Breast epithelium (tissue), 4 donors: ENCODE results near the gene C12orf56. TPM values are rescaled to one million over a fixed set of nuclear protein-coding genes. Genes with fewer than 3 reads are reported as not detected.

Source experiments
- DNase-seq, 2 donors: peaks; one replicate each; pipeline ENCODE4 v3.0.0-alpha.2; 2019; ENCODE audit warnings: low spot score in 2 of 2
- H3K27ac ChIP-seq, 2 donors: fragments of 200-600 bp; sonication (generic) in 1 of 2; one replicate each; pipeline ENCODE4 v1.5.1; 2016 to 2019; ENCODE audit warnings: mild to moderate bottlenecking in 1 of 2
- H3K27me3 ChIP-seq, 2 donors: fragments of 200-600 bp; sonication (generic) in 1 of 2; one replicate each; pipeline versions ENCODE4 v1.5.1 to v1.6.0; 2017 to 2019; ENCODE audit warnings: control low read depth in 1 of 2, mild to moderate bottlenecking in 1 of 2
- H3K36me3 ChIP-seq: fragments of 200-600 bp; one replicate; pipeline ENCODE4 v1.5.1; 2019
- H3K4me1 ChIP-seq, 2 donors: fragments of 200-600 bp; sonication (generic); one replicate each; pipeline ENCODE4 v1.5.1; 2016 to 2019; ENCODE audit warnings: control low read depth in 1 of 2
- H3K4me3 ChIP-seq, 3 donors: fragments of 200-600 bp; sonication (generic); 1 replicate in 2 of 3; 2 replicates in 1 of 3; pipeline ENCODE4 v1.5.1; 2016 to 2019; ENCODE audit warnings: mild to moderate bottlenecking in 3 of 3, moderate library complexity in 2 of 3
- H3K9me3 ChIP-seq, 2 donors: fragments of 200-600 bp; sonication (generic) in 1 of 2; one replicate each; pipeline ENCODE4 v1.5.1; 2016 to 2019; ENCODE audit warnings: control low read depth in 1 of 2
- POLR2A ChIP-seq: fragments of 450-650 bp; IDR thresholded peaks from one replicate; pipeline ENCODE4 v1.6.1; 2016; ENCODE audit warnings: antibody characterized with exemption, mild to moderate bottlenecking, moderate library complexity
- POLR2AphosphoS5 ChIP-seq, 3 donors: sonication (generic); formaldehyde crosslinking; IDR thresholded peaks; one replicate each; pipeline ENCODE4 v1.6.1; 2017; ENCODE audit warnings: antibody characterized with exemption in 3 of 3
- intact Hi-C: fragments of 100-400 bp; cut with DNase I; formaldehyde crosslinking; loops from one replicate; pipeline ENCODE4 v1.15.1; 2023; ENCODE audit warnings: low total_unique reads
- total RNA-seq, 3 donors: library from RNA; depleted of rRNA; stranded (reverse); fragments of >200 nt; gene quantifications; one replicate each; pipeline ENCODE4 v1.1.0, GENCODE V29; 2016
- TF ChIP-seq, protein P1 (sequence below), 3 donors: fragments of 450-650 bp; IDR thresholded peaks; one replicate each; pipeline ENCODE4 v1.5.1; 2016 to 2017; ENCODE audit warnings: antibody characterized with exemption in 3 of 3, mild to moderate bottlenecking in 3 of 3, moderate library complexity in 3 of 3

Gene C12orf56, protein sequence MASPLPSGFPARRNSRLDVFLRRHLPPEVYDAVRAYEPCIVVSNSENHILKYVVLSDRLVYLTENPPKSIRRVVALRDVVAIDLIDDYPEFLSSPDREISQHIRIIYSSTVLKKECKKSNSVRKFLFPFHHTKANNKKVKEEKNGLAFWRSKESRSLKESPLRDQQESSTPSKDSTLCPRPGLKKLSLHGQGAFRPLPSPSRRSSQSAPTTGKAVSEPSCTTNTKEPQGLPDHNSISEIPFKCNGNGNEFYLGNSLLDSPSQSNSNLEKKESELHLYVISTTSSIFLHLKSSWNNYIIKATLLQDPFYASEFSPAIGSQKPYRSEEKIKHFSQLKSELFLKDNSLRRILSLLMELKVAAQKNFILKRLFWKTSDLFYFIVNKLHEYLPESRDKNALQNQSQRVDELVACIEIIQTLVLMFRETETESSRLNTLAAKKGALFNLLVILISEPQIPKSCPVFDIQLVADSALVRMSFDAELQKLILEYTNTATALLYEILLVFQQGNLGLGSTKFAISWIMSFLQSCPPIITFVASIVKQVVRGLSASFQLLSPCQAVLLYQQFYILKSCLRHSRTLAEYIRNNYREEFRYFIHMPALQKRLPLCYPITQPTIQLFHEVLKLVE
- total RNA-seq = not detected

DNA sequence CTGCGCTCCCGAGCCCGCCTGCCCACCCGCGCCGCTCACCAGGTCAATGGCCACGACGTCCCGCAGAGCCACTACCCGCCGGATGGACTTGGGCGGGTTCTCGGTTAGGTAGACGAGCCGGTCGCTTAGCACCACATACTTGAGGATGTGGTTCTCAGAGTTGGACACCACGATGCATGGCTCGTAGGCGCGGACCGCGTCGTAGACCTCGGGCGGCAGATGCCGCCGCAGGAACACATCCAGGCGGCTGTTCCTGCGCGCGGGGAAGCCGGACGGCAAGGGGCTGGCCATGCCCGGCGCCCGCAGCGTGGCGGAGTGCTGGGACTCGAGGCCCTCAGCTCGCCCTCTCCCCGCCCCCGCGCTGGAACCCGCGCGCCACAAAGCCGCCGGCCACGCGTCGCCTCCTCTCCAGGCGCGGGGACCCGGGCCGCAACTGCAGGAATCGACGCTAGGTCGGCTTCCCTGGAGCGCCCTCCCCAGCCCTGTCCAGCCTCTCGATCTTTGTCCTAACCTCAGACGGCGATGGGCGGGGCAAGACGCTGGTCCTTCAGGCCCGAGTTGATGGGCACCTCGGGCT, at the start of gene C12orf56:
Gene C12orf56, minus strand, starts transcription at position 484 of the 577 bp plus-strand sequence. Its CDS starts 193 bp downstream, at position 291.
- Histone ChIP-seq H3K9me3 (no peaks in the 10 kb centered on the region), H3K4me1 (no peaks in the 10 kb centered on the region), H3K27ac (no peak within 1 kb of the TSS), H3K27me3 (peaks cover 0 to 11% of the 10 kb centered on the region in 2 donors), H3K4me3 (peak within 1 kb of the TSS; percentile 30 to 72 (median 50)), H3K36me3 (no peaks in the 10 kb centered on the region)
- intact Hi-C loops = no loop called here
- TF ChIP-seq, protein P1, sequence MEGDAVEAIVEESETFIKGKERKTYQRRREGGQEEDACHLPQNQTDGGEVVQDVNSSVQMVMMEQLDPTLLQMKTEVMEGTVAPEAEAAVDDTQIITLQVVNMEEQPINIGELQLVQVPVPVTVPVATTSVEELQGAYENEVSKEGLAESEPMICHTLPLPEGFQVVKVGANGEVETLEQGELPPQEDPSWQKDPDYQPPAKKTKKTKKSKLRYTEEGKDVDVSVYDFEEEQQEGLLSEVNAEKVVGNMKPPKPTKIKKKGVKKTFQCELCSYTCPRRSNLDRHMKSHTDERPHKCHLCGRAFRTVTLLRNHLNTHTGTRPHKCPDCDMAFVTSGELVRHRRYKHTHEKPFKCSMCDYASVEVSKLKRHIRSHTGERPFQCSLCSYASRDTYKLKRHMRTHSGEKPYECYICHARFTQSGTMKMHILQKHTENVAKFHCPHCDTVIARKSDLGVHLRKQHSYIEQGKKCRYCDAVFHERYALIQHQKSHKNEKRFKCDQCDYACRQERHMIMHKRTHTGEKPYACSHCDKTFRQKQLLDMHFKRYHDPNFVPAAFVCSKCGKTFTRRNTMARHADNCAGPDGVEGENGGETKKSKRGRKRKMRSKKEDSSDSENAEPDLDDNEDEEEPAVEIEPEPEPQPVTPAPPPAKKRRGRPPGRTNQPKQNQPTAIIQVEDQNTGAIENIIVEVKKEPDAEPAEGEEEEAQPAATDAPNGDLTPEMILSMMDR (IDR thresholded peaks at IDR 0.05) = no peak
- TF ChIP-seq POLR2A (no peak), POLR2AphosphoS5 (IDR thresholded peaks at IDR 0.05) (no peak)
- DNase-seq = no peak

DNA sequence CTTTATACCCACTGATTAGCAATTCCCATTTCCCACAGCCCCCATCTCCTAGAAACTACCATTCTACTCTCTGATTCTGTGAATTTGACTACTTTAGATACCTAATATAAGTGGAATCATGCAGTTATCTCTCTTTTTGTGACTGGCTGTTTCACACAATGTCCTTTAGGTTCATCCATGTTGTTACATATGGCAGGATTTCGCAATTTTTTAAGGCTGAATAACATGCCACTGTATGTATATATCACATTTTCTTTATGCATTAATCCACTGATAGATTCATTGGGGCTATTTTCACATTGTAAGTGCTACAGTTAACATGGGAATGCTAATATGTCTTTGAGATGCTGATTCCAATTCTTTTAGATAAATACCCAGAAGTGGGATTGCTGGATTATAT, 49.5 kb upstream of the C12orf56 start:
- Histone ChIP-seq H3K27me3 (no peaks in the 10 kb centered on the region), H3K4me3 (no peak overlapping the region), H3K9me3 (no peaks in the 10 kb centered on the region), H3K27ac (no peak overlapping the region), H3K36me3 (no peaks in the 10 kb centered on the region), H3K4me1 (no peaks in the 10 kb centered on the region)
- DNase-seq = no peak
- no peak for TF ChIP-seq POLR2A
- intact Hi-C loops = no loop called here

DNA sequence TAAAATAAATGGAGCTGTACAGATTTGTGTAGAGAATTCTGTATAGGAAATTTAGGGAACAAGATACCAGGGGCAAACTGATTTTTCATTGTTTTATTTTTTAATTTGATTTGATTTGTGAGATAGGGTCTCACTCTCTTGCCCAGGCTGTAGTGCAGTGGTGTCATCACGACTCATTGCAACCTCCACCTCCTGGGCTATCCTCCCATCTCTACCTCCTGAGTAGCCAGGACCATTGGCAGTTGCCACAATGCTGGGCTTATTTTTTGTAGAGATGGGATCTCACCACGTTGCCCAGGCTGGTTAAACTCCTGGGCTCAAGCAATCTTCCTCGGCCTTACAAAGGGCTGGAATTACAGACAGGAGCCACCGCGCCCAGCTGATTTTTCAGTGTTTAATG, 43.4 kb upstream of the C12orf56 start:
- TF ChIP-seq POLR2AphosphoS5 (IDR thresholded peaks at IDR 0.05) (no peak), POLR2A (no peak)
- TF ChIP-seq, protein P1 (IDR thresholded peaks at IDR 0.05) = no peak
- intact Hi-C loops = no loop called here
- Histone ChIP-seq H3K36me3 (no peaks in the 10 kb centered on the region), H3K4me3 (no peak overlapping the region), H3K4me1 (no peaks in the 10 kb centered on the region), H3K27me3 (no peaks in the 10 kb centered on the region), H3K27ac (no peak overlapping the region), H3K9me3 (no peaks in the 10 kb centered on the region)
- DNase-seq = no peak

DNA sequence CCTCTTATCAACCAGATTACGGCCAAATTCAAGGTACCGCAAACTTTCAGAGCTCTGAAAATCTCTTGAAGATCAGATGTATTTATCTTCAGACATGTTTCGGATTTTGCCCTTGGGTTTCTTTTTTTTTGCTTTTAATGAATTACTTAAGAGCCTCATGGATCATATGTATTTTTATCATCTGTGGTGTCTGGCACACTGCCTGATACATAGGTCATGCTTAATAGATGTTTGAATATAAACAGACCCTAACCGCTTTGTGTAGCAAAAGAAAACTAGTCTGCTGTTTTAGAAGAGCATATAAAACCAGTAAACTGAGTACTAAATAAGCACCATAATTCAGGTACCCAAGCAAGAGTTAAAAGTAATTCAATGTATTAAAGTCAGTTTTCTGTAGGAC, 41.2 kb upstream of the C12orf56 start:
- TF ChIP-seq POLR2AphosphoS5 (IDR thresholded peaks at IDR 0.05) (no peak), POLR2A (no peak)
- TF ChIP-seq, protein P1 (IDR thresholded peaks at IDR 0.05) = no peak
- H3K27ac ChIP-seq = no peak overlapping the region
- no peaks in the 10 kb centered on the region for H3K27me3 ChIP-seq
- H3K4me1 ChIP-seq = no peaks in the 10 kb centered on the region
- no peak overlapping the region for H3K4me3 ChIP-seq
- H3K36me3 ChIP-seq = no peaks in the 10 kb centered on the region
- no peak for DNase-seq
- intact Hi-C loops = no loop called here
- H3K9me3 ChIP-seq = no peaks in the 10 kb centered on the region

DNA sequence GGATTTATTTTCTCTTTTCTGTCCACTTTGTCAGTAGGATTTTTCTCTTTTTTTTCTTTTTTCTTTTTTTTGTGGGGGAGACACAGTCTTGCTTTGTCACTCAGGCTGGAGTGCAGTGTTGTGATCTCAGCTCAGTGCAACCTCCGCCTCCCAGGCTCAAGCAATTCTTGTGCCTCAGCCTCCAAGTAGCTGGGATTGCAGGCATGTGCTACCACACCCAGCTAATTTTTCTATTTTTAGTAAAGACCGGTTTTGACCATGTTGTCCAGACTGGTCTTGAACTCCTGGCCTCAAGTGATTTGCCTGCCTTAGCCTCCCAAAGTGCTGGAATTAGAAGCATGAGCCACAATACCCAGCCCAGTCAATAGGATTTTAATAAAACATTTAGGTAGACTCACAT, 40.3 kb upstream of the C12orf56 start:
- TF ChIP-seq POLR2AphosphoS5 (IDR thresholded peaks at IDR 0.05) = no peak
- no peak for TF ChIP-seq POLR2A
- TF ChIP-seq, protein P1 (IDR thresholded peaks at IDR 0.05) = no peak
- no peak overlapping the region for H3K4me3 ChIP-seq
- H3K27me3 ChIP-seq = no peaks in the 10 kb centered on the region
- H3K9me3 ChIP-seq = no peaks in the 10 kb centered on the region
- no peak for DNase-seq
- H3K27ac ChIP-seq = no peak overlapping the region
- no peaks in the 10 kb centered on the region for H3K36me3 ChIP-seq
- H3K4me1 ChIP-seq = no peaks in the 10 kb centered on the region
- intact Hi-C loops = no loop called here
